ENCODE results near the gene ATP13A1.

ATP13A1 gene

GRCh38 chr19:19662871-19663255 lies 613 bp downstream of the ATP13A1 start:
- DNase-seq (ENCODE audit: low read depth, low spot score): no peak

- DNase-seq (ENCODE audit: low read depth, low spot score): no peak
Measured at GRCh38 chr19:19662344-19662743, 1.1 kb downstream of the ATP13A1 start.

GRCh38 chr19:19661675-19662251 lies 1.7 kb downstream of the ATP13A1 start:
- DNase-seq (ENCODE audit: low read depth, low spot score): peak; percentile 32

GRCh38 chr19:19661141-19661674 lies 2.3 kb downstream of the ATP13A1 start:
- DNase-seq (ENCODE audit: low read depth, low spot score): no peak

DNA sequence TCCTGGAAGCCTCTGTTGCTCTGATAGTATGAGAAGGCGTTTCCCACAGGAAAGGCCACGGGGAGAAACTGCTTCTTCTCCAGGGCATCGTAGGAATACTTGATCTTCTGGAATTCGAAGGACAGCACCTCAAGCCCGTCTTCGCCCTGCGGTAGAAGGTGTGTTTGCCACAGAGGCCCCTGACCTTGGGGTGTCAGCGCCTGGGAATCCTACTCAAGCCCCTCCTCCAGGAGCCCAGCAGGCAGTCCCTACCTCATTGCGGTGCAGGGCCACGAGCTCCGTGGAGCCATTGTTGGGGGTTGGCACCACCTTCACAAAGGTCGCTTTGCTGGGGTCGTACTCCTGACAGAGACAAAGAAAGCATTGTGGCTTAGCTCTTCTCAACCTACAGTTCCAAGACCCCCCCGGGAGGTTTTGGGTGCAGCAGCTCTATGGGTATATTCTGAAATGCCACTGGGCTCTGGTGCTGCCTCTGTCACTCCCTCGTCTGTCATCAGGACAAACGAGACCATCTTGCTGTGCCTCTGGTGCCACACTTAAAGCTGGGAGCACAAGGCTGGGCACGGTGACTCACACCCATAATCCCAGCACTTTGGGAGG lies 3.7 kb downstream of the ATP13A1 start:
- DNase-seq (ENCODE audit: low read depth, low spot score): no peak

GRCh38 chr19:19657397-19657783 lies 6.1 kb downstream of the ATP13A1 start:
- no peak for DNase-seq (ENCODE audit: low read depth, low spot score)

DNA sequence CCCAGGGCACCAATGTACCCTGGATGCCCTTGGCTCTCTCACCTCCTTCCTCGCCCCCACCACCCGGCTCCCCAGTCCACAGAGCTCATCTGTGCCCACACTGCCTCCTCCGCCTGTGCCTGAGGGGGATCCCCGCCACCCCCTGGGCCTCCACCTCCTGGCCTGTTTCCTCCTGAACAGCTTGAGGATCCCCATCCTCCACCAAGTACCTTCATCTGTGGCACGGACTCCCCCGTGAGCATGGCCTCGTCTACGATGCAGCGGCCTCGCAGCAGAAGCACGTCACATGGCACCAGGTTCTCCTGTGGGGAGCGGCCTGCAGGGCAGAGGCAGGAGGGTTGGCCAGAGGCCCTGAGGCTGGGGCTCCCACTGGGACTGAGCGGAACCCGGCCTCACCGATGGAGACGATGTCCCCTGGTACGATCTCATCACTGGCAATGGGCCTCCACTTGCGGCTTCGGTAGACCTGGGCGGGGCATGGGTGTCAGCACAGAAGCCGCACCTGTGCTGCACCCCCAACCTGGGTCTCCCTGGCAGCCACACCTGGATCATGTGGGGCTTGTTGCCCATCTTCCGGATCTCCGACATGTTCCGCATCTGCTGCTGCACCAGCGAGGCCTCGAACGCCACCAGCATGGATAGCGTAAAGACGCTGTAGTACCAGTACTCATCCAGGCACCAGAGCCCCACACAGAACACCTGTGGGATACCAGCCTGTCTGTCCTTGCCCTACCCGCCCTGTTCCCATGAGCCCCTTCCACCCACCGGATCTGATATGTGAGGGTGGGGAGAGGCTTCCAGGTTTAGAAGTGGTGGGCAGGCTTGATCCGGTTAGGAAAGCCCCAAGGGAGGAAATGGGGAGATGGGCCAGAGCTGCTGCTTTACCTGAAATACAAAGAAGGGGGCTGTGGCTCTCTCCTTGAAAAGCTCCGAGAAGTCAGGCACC lies 6.8 kb downstream of the ATP13A1 start:
- no peak for DNase-seq (ENCODE audit: low read depth, low spot score)

GRCh38 chr19:19655641-19656343 lies 7.7 kb downstream of the ATP13A1 start:
- DNase-seq (ENCODE audit: low read depth, low spot score): no peak

GRCh38 chr19:19655051-19655594 lies 8.4 kb downstream of the ATP13A1 start:
- DNase-seq (ENCODE audit: low read depth, low spot score): no peak

DNA sequence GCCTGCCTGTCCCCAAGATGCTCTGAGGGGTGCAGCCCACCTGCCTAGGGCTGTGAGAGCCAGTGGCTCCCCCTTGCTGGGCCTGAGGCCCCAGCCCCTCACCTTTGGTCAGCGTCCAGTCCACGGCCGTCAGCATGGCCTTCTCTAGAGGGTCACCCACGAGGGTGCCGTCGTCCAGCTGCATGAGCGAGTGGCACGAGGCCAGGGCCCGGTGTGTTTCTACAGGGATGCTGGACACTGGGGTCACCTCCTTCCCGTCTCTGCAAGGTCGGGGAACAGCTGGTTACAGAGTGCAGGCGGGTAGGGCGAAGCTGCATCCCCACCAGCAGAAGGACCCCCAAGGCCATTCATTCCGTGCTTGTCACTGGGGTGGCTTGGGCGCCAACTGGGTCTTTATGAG lies 9.0 kb downstream of the ATP13A1 start:
- DNase-seq (ENCODE audit: low read depth, low spot score): no peak

DNA sequence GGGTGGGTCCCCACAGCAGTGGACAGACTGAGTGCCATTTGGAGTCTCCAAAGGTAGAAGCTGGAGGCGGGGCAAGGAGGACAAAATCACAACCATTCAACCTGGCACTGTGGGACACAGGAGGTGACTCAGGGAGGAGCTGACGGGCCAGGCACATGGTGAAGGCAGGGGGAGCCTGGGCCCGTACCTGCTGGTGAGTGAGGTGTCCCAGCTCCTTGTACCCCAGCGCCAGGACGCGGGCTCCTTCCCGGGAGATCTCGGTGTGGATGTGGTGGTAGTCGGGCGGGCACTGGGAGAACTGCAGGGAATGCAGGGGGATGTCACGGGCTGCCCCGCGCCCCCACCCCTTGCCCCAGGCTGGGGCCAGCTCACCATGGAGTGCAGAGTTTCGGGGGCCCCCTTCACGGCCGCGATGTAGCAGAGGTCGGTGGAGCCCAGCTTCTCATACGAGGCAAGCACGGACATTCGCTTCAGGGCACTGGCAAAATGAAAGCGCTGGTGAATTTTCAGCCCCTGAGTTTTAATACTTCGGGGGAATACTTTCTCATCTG lies 9.8 kb downstream of the ATP13A1 start:
- DNase-seq (ENCODE audit: low read depth, low spot score): no peak

- no peak for DNase-seq (ENCODE audit: low read depth, low spot score)
Measured at GRCh38 chr19:19652482-19653295, 10.8 kb downstream of the ATP13A1 start.

GRCh38 chr19:19651076-19651475 lies 12.4 kb downstream of the ATP13A1 start:
- no peak for DNase-seq (ENCODE audit: low read depth, low spot score)

DNA sequence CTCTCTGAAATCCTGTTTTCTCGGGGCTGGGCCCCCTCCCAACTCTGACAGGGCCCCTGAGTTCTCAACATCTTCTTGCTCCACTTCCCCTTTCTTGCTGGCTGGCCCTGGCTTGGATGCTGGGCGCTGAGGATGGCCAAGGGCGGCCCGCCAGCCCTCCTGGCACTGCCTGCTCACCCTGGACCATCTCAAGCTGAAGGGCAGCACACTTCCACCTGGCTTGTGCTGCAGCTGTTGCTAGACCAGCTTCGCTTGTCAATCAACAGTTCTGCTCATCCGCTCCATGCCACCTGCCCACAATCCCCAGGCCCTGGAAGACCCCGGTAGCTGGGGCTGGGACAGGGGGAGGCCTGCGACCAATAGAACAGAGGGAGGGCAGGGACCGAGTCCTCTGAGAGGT lies 13.1 kb downstream of the ATP13A1 start:
- DNase-seq (ENCODE audit: low read depth, low spot score): no peak

GRCh38 chr19:19649580-19649995 lies 13.9 kb downstream of the ATP13A1 start:
- no peak for DNase-seq (ENCODE audit: low read depth, low spot score)

GRCh38 chr19:19649155-19649554 lies 14.3 kb downstream of the ATP13A1 start:
- no peak for DNase-seq (ENCODE audit: low read depth, low spot score)

- DNase-seq (ENCODE audit: low read depth, low spot score): no peak
Measured at GRCh38 chr19:19647037-19647835, 16.2 kb downstream of the ATP13A1 start.

DNA sequence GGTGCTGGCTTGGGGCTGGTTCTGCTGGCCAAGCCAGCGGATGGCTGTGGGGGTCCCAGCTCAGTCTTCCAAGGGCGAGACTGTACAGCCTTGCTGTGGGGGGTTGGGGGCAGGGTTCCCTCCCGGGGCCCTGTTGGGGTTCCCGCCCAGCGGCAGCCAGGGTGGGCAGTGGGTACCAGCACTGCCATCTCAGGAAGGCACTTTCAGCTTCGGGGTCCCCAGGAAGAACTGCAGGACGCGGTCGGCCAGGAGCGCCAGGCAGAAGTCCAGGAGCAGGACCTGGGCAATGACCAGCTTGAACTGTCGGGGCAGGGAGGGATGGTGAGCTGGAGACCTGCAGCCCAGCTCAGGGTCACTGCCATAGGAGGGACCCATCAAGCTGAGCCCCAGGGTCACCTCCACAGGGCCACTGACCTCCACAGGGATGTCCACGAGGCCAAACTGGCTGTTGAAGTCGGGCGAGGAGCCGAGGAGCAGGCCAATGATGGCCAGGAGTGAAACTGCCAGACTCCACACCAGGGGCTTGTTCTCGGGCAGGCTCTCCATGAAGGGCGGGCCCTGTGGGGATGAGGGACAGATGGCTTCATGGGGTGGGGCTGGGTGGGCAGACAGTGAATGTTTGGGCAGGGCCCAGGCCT lies 18.1 kb downstream of the ATP13A1 start:
- DNase-seq (ENCODE audit: low read depth, low spot score): no peak

DNA sequence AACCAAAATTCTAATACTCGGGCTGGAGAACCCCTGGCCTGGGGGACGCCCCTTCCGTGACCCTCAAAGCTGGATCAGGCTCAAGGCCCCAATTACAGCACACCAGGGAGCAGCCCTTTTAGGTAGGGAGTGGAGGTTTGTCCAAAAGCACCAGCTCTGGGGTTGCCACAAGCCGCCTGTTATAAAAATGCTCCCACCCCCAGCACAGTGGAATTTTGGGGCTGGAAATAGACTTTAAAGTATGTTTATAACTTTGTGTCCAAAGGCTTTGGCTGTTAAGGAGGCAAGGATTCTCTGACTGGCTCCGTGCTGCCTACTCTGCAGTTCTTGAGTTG lies 19.5 kb downstream of the ATP13A1 start:
- no peak for DNase-seq (ENCODE audit: low read depth, low spot score)

All from ELF-1 (cell line).